COLO829 (cell line): Measurements from ENCODE around the gene SNAPC1.
"Not testable (repeated sequence)": the region's sequence is repeated elsewhere in the genome, so short reads cannot be mapped to it uniquely, and the experiment has no call there.

ENCODE experiments used
- DNase-seq: peaks from one replicate; pipeline ENCODE4 v3.0.0; 2012; ENCODE audit warnings: low spot score

SNAPC1 gene

DNA sequence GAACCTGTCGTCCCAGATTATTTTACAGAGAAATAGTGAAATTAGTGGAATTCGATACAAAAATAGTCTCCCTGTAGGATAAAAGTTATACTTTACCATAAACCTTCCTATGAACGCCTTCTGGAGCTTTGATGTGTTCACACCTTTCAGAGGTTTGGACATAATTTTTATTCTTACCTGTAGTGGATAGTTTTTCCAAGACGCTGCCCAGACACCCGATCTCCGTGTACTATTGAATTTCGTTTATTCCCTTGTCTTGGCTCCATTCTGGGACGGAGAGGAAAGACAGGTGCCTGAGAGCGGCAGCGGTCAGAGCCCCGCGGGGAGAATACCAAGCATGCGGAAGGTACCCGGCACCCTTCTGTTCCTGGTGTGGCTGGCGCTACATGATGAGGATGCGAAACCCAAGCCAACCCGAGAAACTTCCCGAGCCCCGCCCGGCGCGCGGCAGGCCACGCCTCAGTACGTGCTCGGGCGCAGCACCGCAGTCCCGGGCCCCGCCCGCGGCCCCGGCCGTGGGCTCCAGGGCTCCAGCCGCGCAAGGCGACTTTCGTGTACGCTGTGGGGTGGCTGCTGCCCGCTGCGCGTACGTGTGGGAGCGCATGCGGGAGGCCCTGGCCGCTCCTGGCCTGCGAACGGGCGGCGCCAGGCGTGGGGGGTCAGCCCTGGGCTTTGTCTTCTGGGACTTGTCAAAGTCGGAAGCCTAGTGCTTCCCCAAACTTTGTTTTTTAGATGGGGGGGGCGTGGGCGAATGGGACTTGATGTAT is 11.3 kb upstream of the SNAPC1 start:
- DNase-seq: peak; percentile 50

DNA sequence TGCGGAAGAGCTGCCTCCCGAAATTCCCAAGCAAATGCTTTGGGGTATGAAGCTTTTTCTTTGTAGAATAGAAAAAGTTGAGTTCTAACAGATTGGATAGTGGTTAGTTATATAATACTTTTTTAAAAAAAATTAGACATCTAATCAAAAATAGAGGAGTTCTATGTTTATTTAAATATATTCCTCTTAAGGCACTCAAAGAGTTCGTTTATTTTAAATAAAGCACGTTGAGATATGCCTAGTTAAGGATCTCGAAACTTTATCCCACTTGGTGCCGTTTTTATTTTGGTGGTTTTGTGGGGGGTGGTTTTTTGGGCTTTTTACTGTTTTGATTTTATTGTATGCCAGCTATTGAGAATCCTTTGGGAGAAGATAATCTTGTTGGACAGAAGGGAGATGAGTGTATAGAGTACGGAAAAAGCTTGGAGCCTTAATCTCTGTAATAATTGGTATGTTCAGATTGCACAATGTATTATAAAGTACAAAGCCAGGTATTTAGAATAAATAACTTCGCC is 10.7 kb upstream of the SNAPC1 start:
- DNase-seq: no peak

DNA sequence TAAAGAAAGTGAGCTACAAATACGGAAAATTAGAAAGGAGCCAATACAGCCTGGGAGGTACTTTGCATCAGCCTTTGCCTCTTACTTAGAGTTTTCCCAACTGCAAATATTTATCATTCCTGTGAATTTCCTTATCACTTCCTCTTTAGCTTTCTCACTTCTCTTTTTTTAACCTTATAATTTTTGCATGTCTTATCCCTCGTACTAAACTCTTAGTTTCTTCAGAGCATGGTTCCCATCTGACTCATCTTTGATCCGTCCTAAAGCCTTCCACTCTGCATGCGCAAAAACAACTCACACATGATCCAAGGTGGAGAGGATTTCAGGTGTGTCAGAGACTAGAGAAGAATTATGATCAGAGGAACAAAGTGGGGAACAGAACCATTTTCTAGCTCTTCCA is 9.6 kb upstream of the SNAPC1 start:
- DNase-seq: no peak

DNA sequence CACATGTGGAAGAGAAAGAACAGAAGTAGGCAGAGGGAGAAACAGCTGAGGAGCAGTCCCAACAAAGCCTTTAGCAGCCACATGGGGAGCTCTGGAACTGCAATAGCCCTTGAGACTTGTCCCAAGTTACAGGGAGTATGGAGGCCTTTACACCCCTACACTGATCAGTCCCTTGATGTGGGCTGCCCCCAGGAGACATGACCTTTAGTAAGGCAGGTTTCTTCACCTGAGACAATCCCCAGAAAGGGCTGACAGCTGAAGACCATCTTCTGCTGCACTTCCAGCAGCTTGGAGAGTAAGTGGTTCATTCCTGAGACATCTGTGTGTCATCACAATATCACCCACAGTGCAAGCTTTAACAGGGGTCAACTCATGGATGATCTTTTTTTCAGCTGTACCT is 8.6 kb upstream of the SNAPC1 start:
- no peak for DNase-seq

DNA sequence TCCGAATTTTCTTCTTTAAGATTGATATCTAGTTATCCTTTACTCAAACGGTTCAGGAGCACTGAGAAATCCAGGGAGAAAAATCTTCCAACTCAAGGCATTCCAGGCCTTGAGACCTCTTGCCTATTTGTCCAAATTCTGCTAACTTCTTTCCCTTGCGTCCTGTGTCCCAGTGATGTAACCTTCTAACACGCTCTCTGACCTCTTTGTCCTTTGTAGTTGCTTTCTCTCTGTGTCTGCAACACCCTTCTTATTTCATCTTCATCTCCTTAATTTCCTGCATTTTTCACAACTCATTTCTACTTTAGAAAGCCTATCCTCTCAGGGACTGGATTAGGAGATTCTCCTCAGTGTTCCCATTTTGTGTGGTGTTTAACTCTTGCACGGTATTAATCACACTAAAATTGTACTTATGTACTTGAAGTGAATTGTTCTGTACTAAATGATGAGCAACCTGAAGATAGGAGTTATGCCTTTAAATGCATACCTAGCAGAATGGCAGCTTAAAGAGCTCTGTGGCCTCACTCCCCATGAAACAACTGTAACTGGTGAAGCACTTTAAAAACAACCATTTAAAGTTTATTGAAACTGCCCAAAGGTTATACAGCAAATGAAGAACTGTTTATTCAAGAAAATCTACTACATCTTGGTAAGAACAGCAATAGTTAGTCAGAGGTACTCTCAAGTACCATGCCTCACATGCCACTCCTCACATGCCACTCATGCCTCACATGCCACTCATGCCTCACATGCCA is 7.4 kb upstream of the SNAPC1 start:
- DNase-seq: no peak

DNA sequence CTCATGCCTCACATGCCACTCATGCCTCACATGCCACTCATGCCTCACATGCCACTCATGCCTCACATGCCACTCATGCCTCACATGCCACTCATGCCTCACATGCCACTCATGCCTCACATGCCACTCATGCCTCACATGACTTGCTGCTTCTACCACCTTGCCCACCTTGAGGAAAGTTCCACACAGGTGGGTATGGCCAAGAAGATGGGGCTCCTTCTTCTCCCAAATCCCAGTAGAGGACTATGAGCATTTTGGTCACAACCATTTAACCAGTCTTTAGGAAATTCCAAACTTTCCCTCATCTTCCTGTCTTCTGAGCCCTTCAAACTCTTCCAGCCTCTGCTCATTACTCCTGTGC is 6.9 kb upstream of the SNAPC1 start:
- DNase-seq: not testable (repeated sequence)

DNA sequence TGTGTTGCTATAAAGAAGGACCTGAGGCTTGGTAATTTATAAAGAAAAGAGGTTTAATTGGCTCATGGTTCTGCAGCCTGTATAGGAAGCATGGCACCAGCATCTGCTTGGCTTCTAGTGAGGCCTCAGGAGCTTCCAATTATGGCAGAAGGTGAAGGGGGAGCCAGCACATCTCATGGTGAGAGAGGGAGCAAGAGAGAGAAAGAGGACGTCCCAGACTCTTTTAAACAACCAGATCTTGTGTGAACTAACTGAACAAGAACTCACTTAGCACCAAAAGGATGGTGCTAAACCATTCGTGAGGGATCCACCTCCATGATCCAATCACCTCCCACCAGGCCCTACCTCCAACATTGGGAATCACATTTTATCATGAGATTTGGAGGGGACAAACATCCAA is 6.1 kb upstream of the SNAPC1 start:
- no peak for DNase-seq

DNA sequence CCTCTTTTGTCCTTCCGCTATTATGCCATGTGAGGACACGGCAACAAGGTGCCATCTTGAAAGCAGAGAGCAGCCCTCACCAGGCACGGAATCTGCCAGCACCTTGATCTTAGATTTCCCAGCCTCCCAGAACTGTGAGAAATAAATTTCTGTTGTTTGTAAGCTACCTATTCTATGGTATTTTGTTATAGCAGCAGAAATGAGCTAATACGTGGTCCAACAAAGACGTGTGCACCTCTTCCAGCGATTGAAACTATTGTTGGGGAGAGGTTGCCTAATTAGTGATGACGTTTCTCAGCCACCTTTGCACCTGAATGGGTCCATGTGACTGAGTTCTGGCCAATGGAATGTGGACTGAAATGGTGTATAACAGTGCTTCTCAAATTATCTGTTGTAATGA is 2.3 kb upstream of the SNAPC1 start:
- no peak for DNase-seq

DNA sequence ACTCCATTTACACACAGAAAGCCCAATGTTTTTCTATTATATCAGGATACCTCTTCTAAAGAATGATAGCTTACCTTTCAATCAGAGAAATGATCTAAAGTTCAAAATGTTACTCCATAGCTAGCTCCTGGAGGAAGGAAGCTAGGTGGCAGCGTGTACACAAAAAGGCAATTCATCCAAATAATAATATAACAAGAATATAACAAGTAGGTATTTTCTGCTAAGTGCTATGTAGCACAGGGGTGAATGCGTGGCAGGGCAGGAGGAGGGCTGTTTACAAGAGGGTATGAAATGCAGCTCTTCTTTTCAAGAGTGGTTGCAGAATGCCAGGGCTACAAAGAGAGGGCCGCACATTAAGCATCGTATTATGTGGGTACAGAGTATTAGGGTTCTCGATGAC is 663 bp upstream of the SNAPC1 start:
- no peak for DNase-seq

DNA sequence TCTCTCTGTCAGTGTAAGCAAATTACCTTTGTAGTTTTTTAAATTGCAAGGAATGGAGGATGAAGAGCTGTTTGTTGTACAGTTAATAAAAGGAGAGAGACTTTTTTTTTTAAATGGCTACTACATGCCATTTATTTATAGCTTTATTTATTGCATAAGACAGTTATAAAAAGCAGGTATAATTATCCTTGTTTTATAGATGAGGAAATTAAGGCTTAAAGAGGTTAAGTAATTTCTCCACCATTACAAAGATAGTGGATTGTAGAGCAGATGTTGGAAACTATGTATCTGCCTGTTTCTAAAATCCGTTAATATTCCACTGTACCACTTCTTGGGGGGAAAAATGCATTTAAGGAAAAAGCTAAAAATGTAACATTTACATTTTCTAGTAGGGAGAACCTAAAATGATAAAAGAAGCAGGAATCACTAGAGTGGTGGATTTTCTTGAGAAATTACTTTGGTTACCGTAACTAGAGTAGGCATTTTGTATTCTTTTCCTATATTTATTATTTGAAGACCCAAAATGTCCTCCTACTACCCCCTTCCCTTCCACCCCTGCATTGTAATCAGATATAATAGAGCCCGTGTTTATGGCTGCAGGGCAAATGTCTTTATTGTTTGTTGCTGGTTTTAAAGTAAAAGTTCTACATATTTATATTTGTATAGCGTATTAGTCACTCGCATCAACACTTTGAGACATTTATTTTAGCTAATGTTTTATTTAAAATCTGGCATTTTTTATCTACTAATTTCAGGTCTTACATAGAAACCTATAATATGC is 2.3 kb downstream of the SNAPC1 start:
- DNase-seq: no peak

DNA sequence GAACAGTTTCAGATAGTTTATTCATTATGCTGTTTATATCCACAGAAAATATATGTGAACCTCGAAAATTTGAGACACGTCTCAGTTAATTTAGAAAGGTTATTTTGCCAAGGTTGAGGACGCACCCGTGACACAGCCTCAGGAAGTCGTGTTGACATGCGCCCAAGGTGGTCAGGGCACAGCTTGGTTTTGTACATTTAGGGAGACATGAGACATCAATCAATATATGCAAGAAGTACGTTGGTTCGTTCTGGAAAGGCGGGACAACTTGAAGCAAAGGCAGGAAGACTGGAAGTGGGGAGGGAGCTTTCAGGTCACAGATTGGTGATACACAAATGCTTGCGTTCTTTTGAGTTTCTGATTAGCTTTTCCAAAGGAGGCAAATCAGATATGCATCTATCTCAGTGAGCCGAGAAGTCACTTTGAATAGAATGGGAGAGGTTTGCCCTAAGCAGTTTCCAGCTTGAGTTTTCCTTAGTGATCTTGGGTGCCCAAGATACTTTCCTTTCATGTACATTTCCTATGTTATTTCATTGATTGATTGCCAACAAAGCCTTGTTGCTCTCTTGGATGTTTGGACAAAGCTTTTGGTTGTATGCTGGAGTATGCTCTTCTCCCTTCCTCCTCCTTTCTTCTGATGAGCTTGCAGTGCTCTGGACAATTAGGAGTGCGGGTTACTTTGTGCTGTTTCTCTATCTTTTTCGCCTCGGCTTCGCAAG is 3.2 kb downstream of the SNAPC1 start:
- no peak for DNase-seq

DNA sequence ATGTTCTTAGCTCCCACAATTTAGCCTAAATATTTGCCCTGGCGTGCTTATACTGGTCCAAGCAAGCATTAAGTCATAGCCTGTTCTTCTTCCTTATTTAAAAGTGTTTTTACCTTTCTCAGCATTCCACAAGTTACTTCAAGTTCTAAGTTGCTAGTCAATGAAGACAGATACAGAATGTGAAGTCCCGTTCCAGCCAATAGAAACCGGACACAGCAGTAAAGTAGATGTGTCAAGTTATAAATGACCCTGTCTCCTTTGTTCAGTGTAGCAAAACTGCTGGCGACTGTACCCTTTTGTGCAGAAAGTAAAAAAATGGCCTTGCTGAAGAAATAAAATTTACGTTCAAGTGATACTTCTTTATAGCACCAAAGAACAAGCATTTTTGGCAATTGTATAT is 3.9 kb downstream of the SNAPC1 start:
- DNase-seq: no peak

DNA sequence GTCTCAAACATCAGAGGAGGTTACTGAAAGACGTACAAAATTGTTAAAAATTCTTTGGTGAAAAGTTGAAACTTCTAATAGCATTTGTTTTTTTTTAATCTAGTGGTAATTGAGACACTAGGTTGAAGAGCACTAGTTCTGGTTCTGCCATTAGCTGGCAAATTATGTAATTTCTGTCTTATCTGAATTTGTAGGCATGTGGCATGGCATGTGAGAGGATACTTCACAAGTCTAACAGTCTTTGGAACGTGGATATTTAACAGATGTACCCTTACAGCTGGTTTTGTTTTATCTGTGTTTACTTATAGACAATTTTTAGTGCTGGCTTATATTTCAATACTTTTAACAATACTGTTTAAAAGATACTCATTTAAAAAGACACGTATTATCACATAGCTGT is 6.0 kb downstream of the SNAPC1 start:
- no peak for DNase-seq

DNA sequence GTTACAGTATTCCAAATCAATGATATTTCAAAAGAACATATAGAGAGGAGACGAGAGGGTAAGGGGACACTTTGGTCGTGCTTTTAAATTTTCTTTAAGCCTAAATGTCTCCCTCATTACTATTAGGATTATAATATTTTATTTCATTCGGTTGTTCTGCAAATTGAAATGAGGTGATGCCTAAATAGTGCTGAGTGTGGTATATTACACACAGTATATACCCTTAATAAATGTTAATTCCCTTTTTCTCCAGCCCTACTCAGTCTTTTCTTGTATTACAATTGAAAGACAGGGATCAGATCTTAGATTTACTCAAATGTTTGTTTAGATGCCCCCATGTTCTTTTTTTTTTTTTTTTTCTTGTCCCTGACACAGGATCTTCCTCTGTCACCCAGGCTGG is 7.7 kb downstream of the SNAPC1 start:
- DNase-seq: no peak

DNA sequence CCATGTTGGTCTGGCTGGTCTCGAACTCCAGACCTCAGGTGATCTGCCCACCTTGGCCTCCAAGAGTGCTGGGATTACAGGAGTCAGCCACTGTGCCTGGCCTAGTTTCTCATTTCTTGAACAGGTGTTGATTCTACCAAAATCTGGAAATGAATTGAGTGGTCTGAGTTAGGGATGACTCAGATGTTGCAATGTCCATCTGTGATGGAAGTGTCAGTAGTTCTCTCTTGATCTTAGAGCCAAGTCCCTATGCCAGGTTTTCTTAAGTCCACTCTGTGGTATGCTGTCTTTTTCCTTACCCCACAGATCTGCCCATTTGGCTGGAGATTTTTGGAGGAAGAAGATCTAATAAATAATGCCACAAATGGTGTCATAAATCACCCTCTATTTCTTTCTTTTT is 12.6 kb downstream of the SNAPC1 start:
- DNase-seq: no peak

DNA sequence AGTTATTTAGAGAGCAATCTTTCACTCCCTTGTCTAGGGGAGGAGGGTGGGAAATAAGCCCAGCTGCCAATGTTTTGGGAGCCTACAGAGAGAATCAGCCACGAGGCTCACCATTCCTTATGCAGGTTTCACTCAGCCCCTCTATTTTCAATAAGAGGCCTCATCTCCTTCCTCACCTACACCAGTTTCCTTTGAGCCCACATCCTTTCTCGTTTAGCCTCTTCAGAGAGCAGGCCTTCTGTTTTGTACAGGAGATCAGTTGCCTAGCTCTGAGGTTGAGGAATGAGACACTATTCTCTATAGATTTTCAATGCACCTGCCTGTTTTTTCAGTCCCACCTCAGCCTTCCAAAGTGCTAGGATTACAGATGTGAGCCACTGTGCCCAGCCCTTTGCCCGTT is 17.9 kb downstream of the SNAPC1 start:
- DNase-seq: no peak

DNA sequence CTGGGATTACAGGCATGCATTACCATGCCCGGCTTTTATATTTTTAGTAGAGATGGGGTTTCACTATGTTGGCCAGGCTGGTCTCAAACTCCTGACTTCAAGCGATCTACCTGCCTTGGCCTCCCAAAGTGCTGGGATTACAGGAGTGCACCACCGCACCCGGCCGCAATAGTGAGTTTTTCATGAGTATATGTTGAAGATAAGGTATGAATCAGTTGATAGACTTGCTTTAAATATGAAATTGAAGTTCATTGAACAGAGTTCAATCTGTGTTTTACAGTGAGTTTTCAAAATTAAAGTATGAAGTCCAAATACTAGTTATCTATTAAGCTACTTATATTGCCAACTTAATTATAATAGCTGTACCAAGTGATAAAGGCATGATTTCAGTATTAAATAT is 35.1 kb downstream of the SNAPC1 start:
- no peak for DNase-seq

DNA sequence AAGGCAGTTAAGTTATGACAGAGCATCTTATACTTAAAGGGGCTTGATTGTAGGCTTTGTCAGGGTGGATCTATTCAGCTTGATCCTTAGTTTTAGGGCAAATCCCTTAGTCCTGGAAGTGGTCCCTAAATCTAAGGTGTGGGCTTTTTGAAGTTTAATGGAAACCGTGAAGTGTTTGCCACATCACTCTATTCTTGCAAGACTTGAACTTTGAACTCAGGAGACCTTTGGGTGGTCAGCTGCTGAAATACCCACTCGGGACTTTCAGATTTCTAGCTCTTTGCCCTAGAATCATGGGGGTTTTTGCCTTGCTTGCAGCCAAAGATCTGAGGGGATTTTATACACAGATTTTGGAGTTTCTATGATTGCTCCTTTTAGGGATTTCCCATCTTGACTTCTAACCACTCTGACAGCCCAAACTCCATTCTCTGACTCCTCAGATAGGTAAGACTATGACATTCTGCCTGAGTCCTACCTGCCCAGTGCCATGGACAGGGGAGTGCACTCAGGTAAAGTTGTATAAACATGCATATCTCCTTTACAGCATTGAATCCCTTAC is 39.9 kb downstream of the SNAPC1 start:
- no peak for DNase-seq

DNA sequence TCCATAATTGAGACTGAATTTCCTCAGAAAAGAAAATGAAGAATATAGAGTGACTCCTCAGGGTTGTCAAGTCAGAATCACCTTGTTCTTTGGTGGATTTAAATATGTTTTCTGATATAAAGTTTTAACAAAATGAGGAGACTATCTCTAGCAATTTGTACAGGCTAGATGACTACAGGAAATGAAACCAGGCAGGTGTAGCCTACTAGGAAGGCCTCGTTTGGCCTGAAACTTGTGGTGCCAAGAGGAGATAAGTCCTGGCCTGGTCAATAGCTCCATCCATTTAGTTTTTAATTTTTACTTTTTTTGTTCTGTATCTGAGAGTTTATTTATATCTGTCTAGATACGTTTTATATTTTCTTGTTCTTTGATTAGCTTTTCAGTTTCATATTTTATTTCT is 41.5 kb downstream of the SNAPC1 start:
- no peak for DNase-seq

DNA sequence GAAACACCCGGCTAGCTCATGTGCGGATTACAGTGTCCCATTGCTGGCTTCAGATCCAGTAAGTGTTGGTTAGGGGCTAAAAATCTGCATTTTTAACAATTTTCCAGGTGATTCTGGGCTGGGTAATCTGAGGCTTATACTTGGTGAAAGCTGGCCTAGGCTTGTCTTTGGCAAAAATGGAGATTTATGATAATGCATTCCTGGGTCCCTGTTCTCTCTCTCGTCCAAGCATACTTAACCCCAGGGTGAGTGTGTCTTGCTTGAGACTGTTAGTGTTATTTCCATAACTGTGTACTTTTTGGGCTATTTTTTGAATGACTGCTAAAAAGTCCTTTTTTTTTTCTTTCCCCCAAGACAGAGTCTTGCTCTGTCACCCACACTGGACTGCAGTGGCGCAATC is 43.2 kb downstream of the SNAPC1 start:
- DNase-seq: no peak

DNA sequence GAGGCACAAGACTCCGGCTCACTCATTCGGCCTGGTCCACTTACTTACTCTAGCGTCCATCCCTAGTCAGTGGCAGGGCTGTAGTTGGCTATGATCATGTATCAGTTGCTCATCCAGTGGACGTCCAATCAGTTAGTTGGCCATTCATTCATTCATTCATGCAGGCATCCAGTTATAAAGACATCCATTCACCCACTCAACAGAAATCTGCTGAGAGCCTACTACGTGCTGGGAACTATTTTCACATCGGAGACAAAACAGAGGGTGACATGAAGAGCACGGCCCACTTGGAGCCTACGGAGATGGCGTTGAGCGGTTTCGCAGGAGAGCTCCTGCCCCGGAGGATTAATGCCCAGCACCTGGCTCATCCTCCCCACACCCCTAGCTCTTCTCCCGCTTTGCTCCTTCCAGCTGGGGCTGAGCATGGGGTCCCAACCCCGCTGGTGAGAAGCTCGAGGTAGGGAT is 49.7 kb downstream of the SNAPC1 start:
- DNase-seq: no peak
